ENCODE results near the gene WDR3. TPM values are rescaled to one million over a fixed set of nuclear protein-coding genes. Genes with fewer than 3 reads are reported as not detected.

The WDR3 gene
- total RNA-seq, 5 donors from 2014 or later (not counting 1 experiment from before 2014, with no cell fraction given): 12.2 to 32.8 (median 26.2) TPM

GRCh38 chr1:117959364-117959763 lies 29.8 kb downstream of the WDR3 start:
- peaks cover 54% of the 10 kb centered on the region for H3K36me3 Mint-ChIP-seq
- H3K9me3 ChIP-seq: no peaks in the 10 kb centered on the region
- WGBS (ENCODE audit: insufficient coverage): no CpG with 5 or more reads among the region's 3 CpGs
- no peak overlapping the region for H3K4me3 Mint-ChIP-seq
- no peak overlapping the region for H3K27ac Mint-ChIP-seq
- no peak for DNase-seq
- CTCF ChIA-PET: no interaction called here
- POLR2A ChIA-PET: no interaction called here
- peaks cover 0 to 50% of the 10 kb centered on the region in 2 donors for H3K36me3 ChIP-seq (ENCODE audit: control insufficient read depth in 2 of 2, extremely low read depth in 1 of 2, insufficient read depth in 1 of 2, low read length in 1 of 2)
- no peaks in the 10 kb centered on the region for H3K4me1 Mint-ChIP-seq
- no peaks in the 10 kb centered on the region for H3K27me3 Mint-ChIP-seq
- H3K27ac ChIP-seq (ENCODE audit: low read length): no peak overlapping the region
- no peaks in the 10 kb centered on the region for H3K4me1 ChIP-seq (ENCODE audit: control insufficient read depth in 1 of 2, extremely low read depth in 1 of 2, insufficient read depth in 2 of 2, low read length in 2 of 2)
- H3K27me3 ChIP-seq (replicated peaks in 1 of 2; ENCODE audit: control insufficient read depth in 2 of 2, extremely low read depth in 1 of 2, insufficient read depth in 2 of 2, low read length in 1 of 2): no peaks in the 10 kb centered on the region
- ATAC-seq (replicated peaks in 1 of 4): no peak
- no peaks in the 10 kb centered on the region for H3K9me3 Mint-ChIP-seq
- H3K4me3 ChIP-seq (ENCODE audit: control insufficient read depth in 1 of 2, extremely low read depth in 1 of 2, low read length in 1 of 2): no peak overlapping the region

GRCh38 chr1:117964290-117965038 lies 34.9 kb downstream of the WDR3 start:
- H3K36me3 ChIP-seq (ENCODE audit: control insufficient read depth in 2 of 2, extremely low read depth in 1 of 2, insufficient read depth in 1 of 2, low read length in 1 of 2): peaks cover 0 to 15% of the 10 kb centered on the region in 2 donors
- Mint-ChIP-seq H3K27me3 (no peaks in the 10 kb centered on the region), H3K4me3 (no peak overlapping the region), H3K27ac (no peak overlapping the region), H3K9me3 (no peaks in the 10 kb centered on the region), H3K36me3 (peaks cover 23% of the 10 kb centered on the region), H3K4me1 (no peaks in the 10 kb centered on the region)
- CTCF ChIA-PET: no interaction called here
- POLR2A ChIA-PET: no interaction called here
- H3K27ac ChIP-seq (ENCODE audit: low read length): no peak overlapping the region
- H3K27me3 ChIP-seq (replicated peaks in 1 of 2; ENCODE audit: control insufficient read depth in 2 of 2, extremely low read depth in 1 of 2, insufficient read depth in 2 of 2, low read length in 1 of 2): no peaks in the 10 kb centered on the region
- WGBS (ENCODE audit: insufficient coverage): 100% methylated on average over 1 of the region's 3 CpGs
- ATAC-seq (replicated peaks in 1 of 4): no peak
- H3K4me3 ChIP-seq (ENCODE audit: control insufficient read depth in 1 of 2, extremely low read depth in 1 of 2, low read length in 1 of 2): no peak overlapping the region
- no peak for DNase-seq
- no peaks in the 10 kb centered on the region for H3K9me3 ChIP-seq
- H3K4me1 ChIP-seq (ENCODE audit: control insufficient read depth in 1 of 2, extremely low read depth in 1 of 2, insufficient read depth in 2 of 2, low read length in 2 of 2): no peaks in the 10 kb centered on the region

GRCh38 chr1:117967477-117967876 lies 37.9 kb downstream of the WDR3 start:
- CTCF ChIA-PET: no interaction called here

GRCh38 chr1:117967881-117968280 lies 38.3 kb downstream of the WDR3 start:
- no peaks in the 10 kb centered on the region for H3K9me3 ChIP-seq
- no peak for DNase-seq
- no peaks in the 10 kb centered on the region for H3K36me3 ChIP-seq (ENCODE audit: control insufficient read depth in 2 of 2, extremely low read depth in 1 of 2, insufficient read depth in 1 of 2, low read length in 1 of 2)
- H3K27me3 Mint-ChIP-seq: peaks cover 0 to 2% of the 10 kb centered on the region in 2 donors
- no peak overlapping the region for H3K4me3 Mint-ChIP-seq
- H3K4me1 Mint-ChIP-seq: no peaks in the 10 kb centered on the region
- H3K27ac ChIP-seq (ENCODE audit: low read length): no peak overlapping the region
- no peaks in the 10 kb centered on the region for H3K9me3 Mint-ChIP-seq
- peaks cover 7% of the 10 kb centered on the region for H3K36me3 Mint-ChIP-seq
- ChIA-PET CTCF (no interaction called here), POLR2A (no interaction called here)
- no peak for ATAC-seq (replicated peaks in 1 of 4)
- H3K27ac Mint-ChIP-seq: no peak overlapping the region
- no CpG with 5 or more reads among the region's 1 CpG for WGBS (ENCODE audit: insufficient coverage)
- peaks cover 0 to 2% of the 10 kb centered on the region in 2 experiments for H3K27me3 ChIP-seq (replicated peaks in 1 of 2; ENCODE audit: control insufficient read depth in 2 of 2, extremely low read depth in 1 of 2, insufficient read depth in 2 of 2, low read length in 1 of 2)
- H3K4me3 ChIP-seq (ENCODE audit: control insufficient read depth in 1 of 2, extremely low read depth in 1 of 2, low read length in 1 of 2): no peak overlapping the region
- H3K4me1 ChIP-seq (ENCODE audit: control insufficient read depth in 1 of 2, extremely low read depth in 1 of 2, insufficient read depth in 2 of 2, low read length in 2 of 2): no peaks in the 10 kb centered on the region

More at GRCh38 chr1:117967477-117967876, 37.9 kb downstream of the WDR3 start:
- DNase-seq: no peak
- no peak for ATAC-seq (replicated peaks in 1 of 4)
- Mint-ChIP-seq H3K4me3 (no peak overlapping the region), H3K9me3 (no peaks in the 10 kb centered on the region), H3K36me3 (peaks cover 7% of the 10 kb centered on the region), H3K27me3 (no peaks in the 10 kb centered on the region), H3K27ac (no peak overlapping the region), H3K4me1 (no peaks in the 10 kb centered on the region)
- WGBS (ENCODE audit: insufficient coverage): 92% methylated on average over 2 of the region's 4 CpGs
- Histone ChIP-seq H3K27me3 (replicated peaks in 1 of 2; ENCODE audit: control insufficient read depth in 2 of 2, extremely low read depth in 1 of 2, insufficient read depth in 2 of 2, low read length in 1 of 2) (peaks cover 0 to 2% of the 10 kb centered on the region in 2 experiments), H3K9me3 (no peaks in the 10 kb centered on the region), H3K4me3 (ENCODE audit: control insufficient read depth in 1 of 2, extremely low read depth in 1 of 2, low read length in 1 of 2) (no peak overlapping the region), H3K36me3 (ENCODE audit: control insufficient read depth in 2 of 2, extremely low read depth in 1 of 2, insufficient read depth in 1 of 2, low read length in 1 of 2) (peaks cover 0 to 4% of the 10 kb centered on the region in 2 donors), H3K4me1 (ENCODE audit: control insufficient read depth in 1 of 2, extremely low read depth in 1 of 2, insufficient read depth in 2 of 2, low read length in 2 of 2) (no peaks in the 10 kb centered on the region), H3K27ac (ENCODE audit: low read length) (no peak overlapping the region)
- POLR2A ChIA-PET: no interaction called here

- 94% methylated on average over 7 of the region's 9 CpGs for WGBS (ENCODE audit: insufficient coverage)
- DNase-seq (no peak), ATAC-seq (replicated peaks in 1 of 4) (no peak)
- H3K36me3 Mint-ChIP-seq: peaks cover 3% of the 10 kb centered on the region
- no peak overlapping the region for H3K4me3 Mint-ChIP-seq
- H3K4me1 ChIP-seq (ENCODE audit: control insufficient read depth in 1 of 2, extremely low read depth in 1 of 2, insufficient read depth in 2 of 2, low read length in 2 of 2): no peaks in the 10 kb centered on the region
- H3K4me3 ChIP-seq (ENCODE audit: control insufficient read depth in 1 of 2, extremely low read depth in 1 of 2, low read length in 1 of 2): no peak overlapping the region
- ChIA-PET POLR2A (no interaction called here), CTCF (no interaction called here)
- H3K36me3 ChIP-seq (ENCODE audit: control insufficient read depth in 2 of 2, extremely low read depth in 1 of 2, insufficient read depth in 1 of 2, low read length in 1 of 2): no peaks in the 10 kb centered on the region
- no peaks in the 10 kb centered on the region for H3K9me3 Mint-ChIP-seq
- H3K27me3 Mint-ChIP-seq: peaks cover 3 to 8% of the 10 kb centered on the region in 2 donors
- H3K4me1 Mint-ChIP-seq: no peaks in the 10 kb centered on the region
- no peak overlapping the region for H3K27ac ChIP-seq (ENCODE audit: low read length)
- H3K27ac Mint-ChIP-seq: no peak overlapping the region
- peaks cover 0 to 2% of the 10 kb centered on the region in 2 experiments for H3K27me3 ChIP-seq (replicated peaks in 1 of 2; ENCODE audit: control insufficient read depth in 2 of 2, extremely low read depth in 1 of 2, insufficient read depth in 2 of 2, low read length in 1 of 2)
- H3K9me3 ChIP-seq: no peaks in the 10 kb centered on the region
Measured at GRCh38 chr1:117970252-117970651, 40.7 kb downstream of the WDR3 start.

- Mint-ChIP-seq H3K27me3 (peaks cover 3 to 8% of the 10 kb centered on the region in 2 donors), H3K36me3 (no peaks in the 10 kb centered on the region), H3K4me3 (no peak overlapping the region), H3K9me3 (no peaks in the 10 kb centered on the region), H3K27ac (no peak overlapping the region), H3K4me1 (no peaks in the 10 kb centered on the region)
- H3K27ac ChIP-seq (ENCODE audit: low read length): no peak overlapping the region
- no peak overlapping the region for H3K4me3 ChIP-seq (ENCODE audit: control insufficient read depth in 1 of 2, extremely low read depth in 1 of 2, low read length in 1 of 2)
- H3K27me3 ChIP-seq (replicated peaks in 1 of 2; ENCODE audit: control insufficient read depth in 2 of 2, extremely low read depth in 1 of 2, insufficient read depth in 2 of 2, low read length in 1 of 2): peaks cover 0 to 2% of the 10 kb centered on the region in 2 experiments
- H3K9me3 ChIP-seq: no peaks in the 10 kb centered on the region
- POLR2A ChIA-PET: no interaction called here
- no peaks in the 10 kb centered on the region for H3K4me1 ChIP-seq (ENCODE audit: control insufficient read depth in 1 of 2, extremely low read depth in 1 of 2, insufficient read depth in 2 of 2, low read length in 2 of 2)
- CTCF ChIA-PET: no interaction called here
- ATAC-seq (replicated peaks in 1 of 4) (no peak), DNase-seq (no peak)
- no peaks in the 10 kb centered on the region for H3K36me3 ChIP-seq (ENCODE audit: control insufficient read depth in 2 of 2, extremely low read depth in 1 of 2, insufficient read depth in 1 of 2, low read length in 1 of 2)
Measured at GRCh38 chr1:117971777-117972176, 42.2 kb downstream of the WDR3 start.

- Histone ChIP-seq H3K27me3 (replicated peaks in 1 of 2; ENCODE audit: control insufficient read depth in 2 of 2, extremely low read depth in 1 of 2, insufficient read depth in 2 of 2, low read length in 1 of 2) (peaks cover 0 to 3% of the 10 kb centered on the region in 2 experiments), H3K36me3 (ENCODE audit: control insufficient read depth in 2 of 2, extremely low read depth in 1 of 2, insufficient read depth in 1 of 2, low read length in 1 of 2) (no peaks in the 10 kb centered on the region), H3K27ac (ENCODE audit: low read length) (no peak overlapping the region), H3K9me3 (no peaks in the 10 kb centered on the region), H3K4me1 (ENCODE audit: control insufficient read depth in 1 of 2, extremely low read depth in 1 of 2, insufficient read depth in 2 of 2, low read length in 2 of 2) (no peaks in the 10 kb centered on the region), H3K4me3 (ENCODE audit: control insufficient read depth in 1 of 2, extremely low read depth in 1 of 2, low read length in 1 of 2) (no peak overlapping the region)
- H3K4me3 Mint-ChIP-seq: no peak overlapping the region
- ATAC-seq (replicated peaks in 1 of 4) (no peak), DNase-seq (no peak)
- POLR2A ChIA-PET: no interaction called here
- CTCF ChIA-PET: no interaction called here
- H3K27me3 Mint-ChIP-seq: peaks cover 3 to 12% of the 10 kb centered on the region in 2 donors
- no peaks in the 10 kb centered on the region for H3K9me3 Mint-ChIP-seq
- no peaks in the 10 kb centered on the region for H3K4me1 Mint-ChIP-seq
- 84% methylated on average over 3 of the region's 3 CpGs for WGBS (ENCODE audit: insufficient coverage)
- no peaks in the 10 kb centered on the region for H3K36me3 Mint-ChIP-seq
- H3K27ac Mint-ChIP-seq: no peak overlapping the region
Measured at GRCh38 chr1:117976381-117976780, 46.8 kb downstream of the WDR3 start.
